ENCODE data around the gene SLC16A8. TPM values are rescaled to one million over a fixed set of nuclear protein-coding genes. Genes with fewer than 3 reads are reported as not detected.
A peak's percentile ranks its signal among the peaks of the same experiment; 100 is the strongest.

The SLC16A8 gene
- total and polyA plus RNA-seq, 9 of the 15 experiments (the other 6 are each of a cell fraction or from before 2014, with no cell fraction given) = not detected

DNA sequence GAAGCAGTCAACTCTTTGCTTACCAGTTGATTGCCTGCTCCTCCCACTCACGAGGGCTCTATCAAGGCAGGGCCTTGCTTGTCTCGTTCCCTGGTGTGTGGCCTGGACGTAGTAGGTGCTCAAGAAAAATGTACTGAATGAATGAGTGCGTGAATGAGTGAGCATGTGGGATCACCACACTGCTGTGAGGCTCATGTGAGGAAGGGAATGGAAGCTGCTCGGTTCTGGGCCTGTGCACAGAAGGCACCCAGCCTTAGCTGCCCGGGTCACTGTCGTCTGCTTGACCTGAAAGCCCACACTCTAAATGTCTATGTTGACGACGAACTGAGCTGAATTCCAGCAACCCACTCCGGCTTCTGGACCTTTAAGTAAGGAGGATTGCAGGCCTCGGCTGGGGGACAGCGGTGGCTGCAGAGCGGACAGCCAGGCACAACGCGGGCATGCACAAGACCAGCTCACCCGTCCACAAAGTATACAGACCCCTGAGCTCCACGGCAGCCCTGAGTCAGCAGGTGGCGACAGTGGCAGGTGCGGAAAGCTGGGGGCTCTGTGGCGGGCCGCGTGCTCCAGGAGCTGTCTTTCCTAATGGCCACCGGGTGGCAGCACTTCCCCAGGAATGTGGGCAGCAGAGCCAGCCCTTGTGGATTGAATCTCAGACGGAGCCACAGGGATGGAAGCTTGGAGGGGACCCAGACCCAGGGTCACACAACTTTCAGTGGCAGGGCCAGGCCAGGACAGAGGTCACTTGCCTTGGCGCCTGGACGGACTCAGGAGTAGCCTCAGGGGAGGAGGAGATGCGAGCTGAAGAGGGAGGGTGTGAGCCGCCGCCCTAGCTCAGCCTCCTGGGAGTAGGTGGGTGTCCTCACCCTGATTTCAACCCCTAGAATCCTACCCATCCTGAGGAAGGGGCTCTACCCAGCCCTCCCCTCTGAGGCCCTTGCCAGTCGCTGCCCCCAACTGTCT is 31.8 kb downstream of the SLC16A8 start (continued):
- TF ChIP-seq, protein P1, sequence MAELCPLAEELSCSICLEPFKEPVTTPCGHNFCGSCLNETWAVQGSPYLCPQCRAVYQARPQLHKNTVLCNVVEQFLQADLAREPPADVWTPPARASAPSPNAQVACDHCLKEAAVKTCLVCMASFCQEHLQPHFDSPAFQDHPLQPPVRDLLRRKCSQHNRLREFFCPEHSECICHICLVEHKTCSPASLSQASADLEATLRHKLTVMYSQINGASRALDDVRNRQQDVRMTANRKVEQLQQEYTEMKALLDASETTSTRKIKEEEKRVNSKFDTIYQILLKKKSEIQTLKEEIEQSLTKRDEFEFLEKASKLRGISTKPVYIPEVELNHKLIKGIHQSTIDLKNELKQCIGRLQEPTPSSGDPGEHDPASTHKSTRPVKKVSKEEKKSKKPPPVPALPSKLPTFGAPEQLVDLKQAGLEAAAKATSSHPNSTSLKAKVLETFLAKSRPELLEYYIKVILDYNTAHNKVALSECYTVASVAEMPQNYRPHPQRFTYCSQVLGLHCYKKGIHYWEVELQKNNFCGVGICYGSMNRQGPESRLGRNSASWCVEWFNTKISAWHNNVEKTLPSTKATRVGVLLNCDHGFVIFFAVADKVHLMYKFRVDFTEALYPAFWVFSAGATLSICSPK (IDR thresholded peaks at IDR 0.05; ENCODE audit: borderline replicate concordance) = no peak
- TF ChIP-seq MEF2D (tag; conservative IDR thresholded peaks at IDR 0.05; ENCODE audit: low read depth) (no peak), POLR2B (IDR thresholded peaks at IDR 0.05; ENCODE audit: low read depth, partially characterized antibody) (no peak), RBM25 (IDR thresholded peaks at IDR 0.05; ENCODE audit: low read depth, low read length, severe bottlenecking) (no peak), PCBP1 (IDR thresholded peaks at IDR 0.05; ENCODE audit: low read depth, low read length, poor library complexity, severe bottlenecking) (no peak), ZNF507 (tag; conservative IDR thresholded peaks at IDR 0.05) (no peak), ZNF239 (CRISPR knock-in tag; IDR thresholded peaks at IDR 0.05) (no peak), ZNF143 (CRISPR knock-in tag; IDR thresholded peaks at IDR 0.05) (no peak), GTF2F1 (IDR thresholded peaks at IDR 0.05; ENCODE audit: low read depth, low read length) (no peak), POLR2AphosphoS2 (IDR thresholded peaks at IDR 0.05; ENCODE audit: low read length) (no peak)
- TF ChIP-seq, protein P2, sequence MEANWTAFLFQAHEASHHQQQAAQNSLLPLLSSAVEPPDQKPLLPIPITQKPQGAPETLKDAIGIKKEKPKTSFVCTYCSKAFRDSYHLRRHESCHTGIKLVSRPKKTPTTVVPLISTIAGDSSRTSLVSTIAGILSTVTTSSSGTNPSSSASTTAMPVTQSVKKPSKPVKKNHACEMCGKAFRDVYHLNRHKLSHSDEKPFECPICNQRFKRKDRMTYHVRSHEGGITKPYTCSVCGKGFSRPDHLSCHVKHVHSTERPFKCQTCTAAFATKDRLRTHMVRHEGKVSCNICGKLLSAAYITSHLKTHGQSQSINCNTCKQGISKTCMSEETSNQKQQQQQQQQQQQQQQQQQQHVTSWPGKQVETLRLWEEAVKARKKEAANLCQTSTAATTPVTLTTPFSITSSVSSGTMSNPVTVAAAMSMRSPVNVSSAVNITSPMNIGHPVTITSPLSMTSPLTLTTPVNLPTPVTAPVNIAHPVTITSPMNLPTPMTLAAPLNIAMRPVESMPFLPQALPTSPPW (CRISPR knock-in tag; IDR thresholded peaks at IDR 0.05) = peak; percentile 29; the same call in 1 of the 2 replicates
- TF ChIP-seq, protein P3, sequence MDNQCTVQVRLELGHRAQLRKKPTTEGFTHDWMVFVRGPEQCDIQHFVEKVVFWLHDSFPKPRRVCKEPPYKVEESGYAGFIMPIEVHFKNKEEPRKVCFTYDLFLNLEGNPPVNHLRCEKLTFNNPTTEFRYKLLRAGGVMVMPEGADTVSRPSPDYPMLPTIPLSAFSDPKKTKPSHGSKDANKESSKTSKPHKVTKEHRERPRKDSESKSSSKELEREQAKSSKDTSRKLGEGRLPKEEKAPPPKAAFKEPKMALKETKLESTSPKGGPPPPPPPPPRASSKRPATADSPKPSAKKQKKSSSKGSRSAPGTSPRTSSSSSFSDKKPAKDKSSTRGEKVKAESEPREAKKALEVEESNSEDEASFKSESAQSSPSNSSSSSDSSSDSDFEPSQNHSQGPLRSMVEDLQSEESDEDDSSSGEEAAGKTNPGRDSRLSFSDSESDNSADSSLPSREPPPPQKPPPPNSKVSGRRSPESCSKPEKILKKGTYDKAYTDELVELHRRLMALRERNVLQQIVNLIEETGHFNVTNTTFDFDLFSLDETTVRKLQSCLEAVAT (IDR thresholded peaks at IDR 0.05) = no peak
